ENCODE data around the gene CCDC71L. TPM values are rescaled to one million over a fixed set of nuclear protein-coding genes. Genes with fewer than 3 reads are reported as not detected.

CCDC71L gene
- total and polyA plus RNA-seq, 2 of the 13 experiments (the other 11 are each of a cell fraction or from before 2014, with no cell fraction given), result 0.02 TPM; not detected in 1

DNA sequence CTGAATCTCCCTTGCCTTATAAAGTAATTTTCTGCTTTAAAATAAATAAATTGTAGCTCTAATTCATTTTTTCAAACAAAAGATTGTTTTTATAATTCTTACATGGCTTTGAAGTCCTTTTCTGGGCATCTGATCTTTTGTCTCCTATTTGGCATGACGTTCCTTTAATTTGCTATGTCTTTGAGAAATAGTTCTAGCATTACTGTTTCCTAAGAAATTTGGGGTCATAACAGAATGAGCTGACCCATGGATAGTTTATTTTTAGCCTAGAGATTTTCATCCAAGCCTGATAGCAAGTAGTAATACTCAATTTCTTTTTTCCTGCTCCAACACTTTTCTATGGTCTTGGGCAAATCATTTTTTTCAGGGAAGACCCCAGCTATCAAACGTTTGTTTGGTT, 31.4 kb downstream of the CCDC71L start (continued):
- TF ChIP-seq THAP8 (CRISPR knock-in tag; IDR thresholded peaks at IDR 0.05; ENCODE audit: borderline replicate concordance), result no peak

DNA sequence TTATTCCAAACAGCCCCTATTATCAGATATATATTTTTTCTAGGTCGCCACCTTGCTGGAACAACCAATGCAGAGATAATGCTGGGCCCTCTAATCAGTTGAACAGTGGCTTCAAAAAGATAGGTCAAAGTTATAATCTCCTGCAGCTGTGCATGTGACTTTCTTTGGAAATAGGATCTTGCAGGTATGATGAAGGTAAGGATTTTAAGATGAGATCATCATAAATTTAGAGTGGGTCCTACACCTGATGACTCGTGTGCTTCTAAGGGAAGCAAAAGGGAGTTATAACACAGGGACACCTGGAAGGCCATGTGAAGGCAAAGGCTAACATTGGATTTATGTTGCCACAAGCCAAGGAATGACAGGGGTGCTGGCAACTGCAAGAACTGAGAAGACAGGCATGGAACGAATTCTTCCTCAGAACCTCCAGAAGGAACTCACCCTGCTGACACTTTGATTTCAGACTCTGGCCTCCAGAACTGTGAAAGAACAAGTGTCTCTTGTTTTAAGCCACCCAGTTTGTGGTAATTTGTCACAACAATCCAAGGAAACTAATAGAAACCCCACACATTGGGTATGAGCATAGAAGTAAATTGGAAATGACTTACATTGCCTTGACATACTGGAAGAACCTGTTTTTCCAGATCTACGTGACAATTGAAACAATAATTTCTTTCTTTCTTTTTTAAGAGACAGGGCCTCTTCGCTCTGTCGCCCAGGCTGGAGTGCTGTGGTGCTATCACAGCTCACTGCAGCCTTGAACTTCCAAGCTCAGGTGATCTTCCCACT, 34.4 kb downstream of the CCDC71L start:
- H3K27me3 ChIP-seq (ENCODE audit: control insufficient read depth in 1 of 2, insufficient read depth in 2 of 2, low read length in 2 of 2), result peaks cover 0 to 6% of the 10 kb centered on the region in 2 experiments; a peak in 2 of 5 replicates
- H3K4me2 ChIP-seq (ENCODE audit: low read depth, low read length), result no peak overlapping the region
- intact Hi-C loops (cut with micrococcal nuclease; ENCODE audit: unreplicated experiment) (no loop called here), in situ Hi-C loops (cut with HindIII; ENCODE audit: extremely low pct_ligation_motif_present, low pct_unique_long_range_greater_than_20kb) (no loop called here)
- no peak overlapping the region for H3K9ac ChIP-seq (ENCODE audit: insufficient read depth, low read depth, low read length)
- no peak overlapping the region for H2AFZ ChIP-seq (ENCODE audit: low read length)
- no peaks in the 10 kb centered on the region for H4K20me1 ChIP-seq (ENCODE audit: insufficient read depth, low read length)
- no peak for ATAC-seq
- H3K4me3 ChIP-seq (replicated peaks in 1 of 3; ENCODE audit: insufficient read depth in 1 of 3, low read depth in 2 of 3, low read length in 3 of 3), result no peak overlapping the region
- no peaks in the 10 kb centered on the region for H3K36me3 ChIP-seq (replicated peaks in 1 of 2; ENCODE audit: control insufficient read depth in 1 of 2, insufficient read depth in 2 of 2, low read length in 2 of 2)
- no peaks in the 10 kb centered on the region for H3K79me2 ChIP-seq (ENCODE audit: insufficient read depth, low read length)
- POLR2A ChIA-PET, result no interaction called here
- H3K4me1 ChIP-seq (ENCODE audit: insufficient read depth, low read length), result no peaks in the 10 kb centered on the region
- CTCF ChIA-PET (ENCODE audit: low intra/inter-chr PET ratio, low total read pairs), result no interaction called here
- 1% methylated on average over 6 of the region's 6 CpGs for WGBS (ENCODE audit: low lambda C conversion rate)
- DNase-seq (ENCODE audit: low spot score), result no peak
- H3K27ac ChIP-seq (ENCODE audit: extremely low read length, insufficient read depth, low read length), result no peak overlapping the region
- no peak for FAIRE-seq
- BruUV-seq (replicated peaks), result no TSS peak
- peaks cover 6% of the 10 kb centered on the region; the same call in 1 of the 2 replicates for H3K9me3 ChIP-seq (ENCODE audit: low read length)
- TF ChIP-seq MED8 (CRISPR knock-in tag; IDR thresholded peaks at IDR 0.05; ENCODE audit: insufficient replicate concordance) (no peak), SNRNP70 (IDR thresholded peaks at IDR 0.05; ENCODE audit: low read depth, low read length) (no peak), ZNF766 (CRISPR knock-in tag; IDR thresholded peaks at IDR 0.05; ENCODE audit: borderline replicate concordance) (no peak), ZNF562 (CRISPR knock-in tag; IDR thresholded peaks at IDR 0.05; ENCODE audit: borderline replicate concordance) (no peak), ZNF782 (CRISPR knock-in tag; IDR thresholded peaks at IDR 0.05; ENCODE audit: borderline replicate concordance) (no peak), ZBTB8A (CRISPR knock-in tag; IDR thresholded peaks at IDR 0.05; ENCODE audit: borderline replicate concordance, low read depth) (no peak), EP300 (IDR thresholded peaks at IDR 0.05; ENCODE audit: low read depth in 2 of 2, low read length in 2 of 2) (no peak), EP300 (CRISPR knock-in tag; IDR thresholded peaks at IDR 0.05; ENCODE audit: borderline replicate concordance) (no peak), TCF7 (IDR thresholded peaks at IDR 0.05; ENCODE audit: low read depth) (no peak), ZNF343 (CRISPR knock-in tag; IDR thresholded peaks at IDR 0.05) (no peak), HDAC2 (CRISPR knock-in tag; IDR thresholded peaks at IDR 0.05) (no peak), KLF11 (CRISPR knock-in tag; IDR thresholded peaks at IDR 0.05) (no peak), ZNF274 (CRISPR knock-in tag; IDR thresholded peaks at IDR 0.05) (no peak), FOSL1 (CRISPR knock-in tag; IDR thresholded peaks at IDR 0.05; ENCODE audit: borderline replicate concordance) (no peak), KMT2B (CRISPR knock-in tag; IDR thresholded peaks at IDR 0.05) (no peak), ZBTB14 (CRISPR knock-in tag; IDR thresholded peaks at IDR 0.05) (no peak)
- TF ChIP-seq, protein P1, sequence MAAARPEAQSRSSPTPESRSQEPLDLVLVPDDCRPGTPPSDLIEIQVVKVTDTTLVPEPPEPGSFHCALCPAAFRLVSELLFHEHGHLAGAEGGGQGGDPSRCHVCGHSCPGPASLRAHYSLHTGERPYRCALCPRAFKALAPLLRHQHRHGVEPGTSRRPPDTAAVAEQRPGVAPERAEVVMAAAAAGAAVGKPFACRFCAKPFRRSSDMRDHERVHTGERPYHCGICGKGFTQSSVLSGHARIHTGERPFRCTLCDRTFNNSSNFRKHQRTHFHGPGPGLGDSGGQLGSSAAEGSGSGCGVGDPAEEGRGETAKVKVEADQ (CRISPR knock-in tag; IDR thresholded peaks at IDR 0.05; ENCODE audit: borderline replicate concordance), result no peak

All from HepG2 (cell line).